Measurements from ENCODE around the gene DMGDH.

DNA sequence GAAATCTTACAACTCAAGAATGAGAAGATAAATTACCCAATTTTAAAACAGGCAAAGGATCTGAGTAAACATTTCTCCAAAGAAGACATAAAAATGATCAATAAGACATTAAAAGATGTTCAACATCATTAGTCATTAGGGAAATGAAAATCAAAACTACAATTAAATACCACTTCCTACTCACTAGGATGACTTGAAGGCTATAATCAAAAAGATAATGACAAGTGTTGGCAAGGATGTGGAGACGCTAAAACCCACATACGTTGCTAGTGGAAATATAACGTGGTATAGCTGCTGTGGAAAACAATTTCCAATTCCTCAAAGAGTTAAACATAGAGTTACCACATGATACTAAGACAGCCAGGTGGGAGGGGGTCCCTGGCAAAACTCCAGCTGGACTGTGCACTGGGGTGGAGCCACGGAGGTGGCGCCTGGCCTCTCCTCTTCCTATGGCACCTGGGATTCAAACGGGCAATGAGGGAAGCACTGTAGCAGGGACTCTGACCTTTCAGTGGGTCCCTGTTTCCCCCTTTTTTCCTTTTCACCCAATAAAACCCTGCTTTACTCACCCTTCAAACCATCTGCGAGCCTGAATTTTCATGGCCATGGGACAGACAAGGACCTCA, 90.2 kb downstream of the DMGDH start:
- TF ChIP-seq, protein P1, sequence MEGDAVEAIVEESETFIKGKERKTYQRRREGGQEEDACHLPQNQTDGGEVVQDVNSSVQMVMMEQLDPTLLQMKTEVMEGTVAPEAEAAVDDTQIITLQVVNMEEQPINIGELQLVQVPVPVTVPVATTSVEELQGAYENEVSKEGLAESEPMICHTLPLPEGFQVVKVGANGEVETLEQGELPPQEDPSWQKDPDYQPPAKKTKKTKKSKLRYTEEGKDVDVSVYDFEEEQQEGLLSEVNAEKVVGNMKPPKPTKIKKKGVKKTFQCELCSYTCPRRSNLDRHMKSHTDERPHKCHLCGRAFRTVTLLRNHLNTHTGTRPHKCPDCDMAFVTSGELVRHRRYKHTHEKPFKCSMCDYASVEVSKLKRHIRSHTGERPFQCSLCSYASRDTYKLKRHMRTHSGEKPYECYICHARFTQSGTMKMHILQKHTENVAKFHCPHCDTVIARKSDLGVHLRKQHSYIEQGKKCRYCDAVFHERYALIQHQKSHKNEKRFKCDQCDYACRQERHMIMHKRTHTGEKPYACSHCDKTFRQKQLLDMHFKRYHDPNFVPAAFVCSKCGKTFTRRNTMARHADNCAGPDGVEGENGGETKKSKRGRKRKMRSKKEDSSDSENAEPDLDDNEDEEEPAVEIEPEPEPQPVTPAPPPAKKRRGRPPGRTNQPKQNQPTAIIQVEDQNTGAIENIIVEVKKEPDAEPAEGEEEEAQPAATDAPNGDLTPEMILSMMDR (conservative IDR thresholded peaks at IDR 0.05; ENCODE audit: low read depth, low read length), result no peak
- no peak for TF ChIP-seq CEBPB (IDR thresholded peaks at IDR 0.05; ENCODE audit: low read depth, low read length)
- TF ChIP-seq POLR2A (IDR thresholded peaks at IDR 0.05; ENCODE audit: low read depth, low read length), result no peak
- TF ChIP-seq RAD21 (IDR thresholded peaks at IDR 0.05; ENCODE audit: low read length), result no peak
- TF ChIP-seq, protein P2, sequence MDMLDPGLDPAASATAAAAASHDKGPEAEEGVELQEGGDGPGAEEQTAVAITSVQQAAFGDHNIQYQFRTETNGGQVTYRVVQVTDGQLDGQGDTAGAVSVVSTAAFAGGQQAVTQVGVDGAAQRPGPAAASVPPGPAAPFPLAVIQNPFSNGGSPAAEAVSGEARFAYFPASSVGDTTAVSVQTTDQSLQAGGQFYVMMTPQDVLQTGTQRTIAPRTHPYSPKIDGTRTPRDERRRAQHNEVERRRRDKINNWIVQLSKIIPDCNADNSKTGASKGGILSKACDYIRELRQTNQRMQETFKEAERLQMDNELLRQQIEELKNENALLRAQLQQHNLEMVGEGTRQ (IDR thresholded peaks at IDR 0.05; ENCODE audit: low read depth, low read length), result no peak
- TF ChIP-seq BHLHE40 (IDR thresholded peaks at IDR 0.05; ENCODE audit: low read depth, low read length), result no peak
- TF ChIP-seq SMC3 (IDR thresholded peaks at IDR 0.05; ENCODE audit: low read depth, low read length), result no peak
- TF ChIP-seq RFX5 (IDR thresholded peaks at IDR 0.05; ENCODE audit: low read depth, low read length), result no peak
- TF ChIP-seq CHD1 (IDR thresholded peaks at IDR 0.05; ENCODE audit: low read depth, low read length), result no peak
- TF ChIP-seq FOS (IDR thresholded peaks at IDR 0.05; ENCODE audit: low read depth, low read length), result no peak
- no peak for TF ChIP-seq RCOR1 (IDR thresholded peaks at IDR 0.05; ENCODE audit: insufficient replicate concordance, low read length)
- no peak for TF ChIP-seq MXI1 (IDR thresholded peaks at IDR 0.05; ENCODE audit: borderline replicate concordance, low read depth, low read length)
- no peak for TF ChIP-seq MAFK (IDR thresholded peaks at IDR 0.05; ENCODE audit: low read depth, low read length)
- TF ChIP-seq NFE2L2 (IDR thresholded peaks at IDR 0.05; ENCODE audit: low read depth, low read length), result no peak
